Right atrium auricular region (tissue), 2 donors: ENCODE data around the gene ANKRD45. TPM values are rescaled to one million over a fixed set of nuclear protein-coding genes. Genes with fewer than 3 reads are reported as not detected.
"Not testable (repeated sequence)": the region's sequence is repeated elsewhere in the genome, so short reads cannot be mapped to it uniquely, and the experiment has no call there.

ENCODE experiments used
- DNase-seq: peaks from one replicate; pipeline ENCODE4 v3.0.0-alpha.2; 2019; ENCODE audit warnings: low spot score
- H3K27ac ChIP-seq, 2 donors: fragments of 200-600 bp; sonication (generic); 1 replicate in 1 of 2; 2 replicates in 1 of 2; pipeline ENCODE4 v1.5.1; 2016 to 2019
- H3K27me3 ChIP-seq, 2 donors: fragments of 200-600 bp; sonication (generic); one replicate each; pipeline versions ENCODE4 v1.5.1 to v1.6.0; 2017 to 2019
- H3K36me3 ChIP-seq: fragments of 200-600 bp; sonication (generic); one replicate; pipeline ENCODE4 v1.5.1; 2016
- H3K4me1 ChIP-seq, 2 donors: fragments of 200-600 bp; sonication (generic); one replicate each; pipeline versions ENCODE4 v1.5.1 to v1.6.0; 2017 to 2019
- H3K4me3 ChIP-seq, 2 donors: fragments of 200-600 bp; sonication (generic); 1 replicate in 1 of 2; 2 replicates in 1 of 2; pipeline ENCODE4 v1.5.1; 2017 to 2019; ENCODE audit warnings: mild to moderate bottlenecking in 1 of 2, moderate library complexity in 1 of 2
- H3K9me3 ChIP-seq, 2 donors: fragments of 200-600 bp; sonication (generic); one replicate each; pipeline ENCODE4 v1.5.1; 2019
- total RNA-seq, 2 donors: library from RNA; depleted of rRNA; stranded (reverse); fragments of >200 nt; gene quantifications; one replicate each; pipeline ENCODE4 v1.1.0, GENCODE V29; 2016
- TF ChIP-seq, protein P1 (sequence below), 2 donors: fragments of 200-600 bp; sonication (generic); IDR thresholded peaks; one replicate each; pipeline ENCODE4 v1.5.1; 2019; ENCODE audit warnings: antibody characterized with exemption in 2 of 2

The ANKRD45 gene
- total RNA-seq, 2 donors from 2014 or later, result 0.35 to 0.56 TPM

GRCh38 chr1:173570370-173571007, 99.2 kb downstream of the ANKRD45 start:
- TF ChIP-seq, protein P1, sequence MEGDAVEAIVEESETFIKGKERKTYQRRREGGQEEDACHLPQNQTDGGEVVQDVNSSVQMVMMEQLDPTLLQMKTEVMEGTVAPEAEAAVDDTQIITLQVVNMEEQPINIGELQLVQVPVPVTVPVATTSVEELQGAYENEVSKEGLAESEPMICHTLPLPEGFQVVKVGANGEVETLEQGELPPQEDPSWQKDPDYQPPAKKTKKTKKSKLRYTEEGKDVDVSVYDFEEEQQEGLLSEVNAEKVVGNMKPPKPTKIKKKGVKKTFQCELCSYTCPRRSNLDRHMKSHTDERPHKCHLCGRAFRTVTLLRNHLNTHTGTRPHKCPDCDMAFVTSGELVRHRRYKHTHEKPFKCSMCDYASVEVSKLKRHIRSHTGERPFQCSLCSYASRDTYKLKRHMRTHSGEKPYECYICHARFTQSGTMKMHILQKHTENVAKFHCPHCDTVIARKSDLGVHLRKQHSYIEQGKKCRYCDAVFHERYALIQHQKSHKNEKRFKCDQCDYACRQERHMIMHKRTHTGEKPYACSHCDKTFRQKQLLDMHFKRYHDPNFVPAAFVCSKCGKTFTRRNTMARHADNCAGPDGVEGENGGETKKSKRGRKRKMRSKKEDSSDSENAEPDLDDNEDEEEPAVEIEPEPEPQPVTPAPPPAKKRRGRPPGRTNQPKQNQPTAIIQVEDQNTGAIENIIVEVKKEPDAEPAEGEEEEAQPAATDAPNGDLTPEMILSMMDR (IDR thresholded peaks at IDR 0.05), result no peak
- Histone ChIP-seq H3K27me3 (no peaks in the 10 kb centered on the region), H3K27ac (no peak overlapping the region), H3K36me3 (no peaks in the 10 kb centered on the region), H3K4me1 (no peaks in the 10 kb centered on the region), H3K9me3 (peaks cover 0 to 9% of the 10 kb centered on the region in 2 donors), H3K4me3 (no peak overlapping the region)
- no peak for DNase-seq

DNA sequence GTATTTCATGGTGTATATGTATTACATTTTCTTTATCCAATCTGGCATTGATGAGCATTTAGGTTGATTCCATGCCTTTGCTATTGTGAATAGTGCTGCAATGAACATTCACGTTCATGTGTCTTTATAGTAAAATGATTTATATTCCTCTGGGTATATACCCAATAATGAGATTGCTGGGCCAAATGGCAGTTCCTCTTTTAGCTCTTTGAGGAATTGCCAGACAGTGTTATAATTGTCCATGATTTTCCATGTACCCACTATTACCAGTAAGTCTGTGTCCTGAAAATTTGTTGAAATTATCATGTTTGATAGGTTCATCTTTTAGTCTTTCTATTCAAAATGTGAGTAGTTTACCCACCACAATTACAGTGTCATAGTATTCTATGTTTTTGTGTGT, 101.2 kb downstream of the ANKRD45 start:
- H3K27ac ChIP-seq, result no peak overlapping the region
- H3K27me3 ChIP-seq, result no peaks in the 10 kb centered on the region
- no peak for DNase-seq
- TF ChIP-seq, protein P1 (IDR thresholded peaks at IDR 0.05), result no peak
- H3K4me1 ChIP-seq, result no peaks in the 10 kb centered on the region
- peaks cover 0 to 9% of the 10 kb centered on the region in 2 donors for H3K9me3 ChIP-seq
- H3K36me3 ChIP-seq, result no peaks in the 10 kb centered on the region
- H3K4me3 ChIP-seq, result no peak overlapping the region

- not testable (repeated sequence) for H3K4me1 ChIP-seq, H3K9me3 ChIP-seq
Observed at GRCh38 chr1:173563846-173564245, 105.8 kb downstream of the ANKRD45 start.

GRCh38 chr1:173562813-173563212, 106.8 kb downstream of the ANKRD45 start:
- H3K36me3 ChIP-seq, result no peaks in the 10 kb centered on the region
- no peaks in the 10 kb centered on the region for H3K27me3 ChIP-seq
- H3K4me1 ChIP-seq, result no peaks in the 10 kb centered on the region
- H3K4me3 ChIP-seq, result no peak overlapping the region
- H3K27ac ChIP-seq, result no peak overlapping the region
- H3K9me3 ChIP-seq, result peaks cover 0 to 9% of the 10 kb centered on the region in 2 donors
- no peak for DNase-seq
- TF ChIP-seq, protein P1 (IDR thresholded peaks at IDR 0.05), result no peak

More at GRCh38 chr1:173563846-173564245, 105.8 kb downstream of the ANKRD45 start:
- H3K36me3 ChIP-seq, H3K4me3 ChIP-seq, H3K27ac ChIP-seq, H3K27me3 ChIP-seq, DNase-seq: not testable (repeated sequence)

- Histone ChIP-seq H3K4me3 (no peak overlapping the region), H3K9me3 (no peaks in the 10 kb centered on the region), H3K27me3 (no peaks in the 10 kb centered on the region), H3K36me3 (no peaks in the 10 kb centered on the region), H3K4me1 (no peaks in the 10 kb centered on the region), H3K27ac (no peak overlapping the region)
- TF ChIP-seq, protein P1 (IDR thresholded peaks at IDR 0.05), result no peak
- DNase-seq, result no peak
Observed at GRCh38 chr1:173561263-173561662, 108.4 kb downstream of the ANKRD45 start.

- Histone ChIP-seq H3K9me3 (no peaks in the 10 kb centered on the region), H3K4me1 (no peaks in the 10 kb centered on the region), H3K36me3 (no peaks in the 10 kb centered on the region), H3K27ac (no peak overlapping the region), H3K27me3 (no peaks in the 10 kb centered on the region), H3K4me3 (no peak overlapping the region)
- TF ChIP-seq, protein P1 (IDR thresholded peaks at IDR 0.05), result no peak
- DNase-seq, result no peak
Observed at GRCh38 chr1:173560285-173560880, 109.3 kb downstream of the ANKRD45 start.

Other genes starting within 250 kb of the ANKRD45 start
- gene PRDX6, start 192.5 kb downstream of the ANKRD45 start, total RNA-seq, result 100 to 1,000 TPM; 512 to 590 TPM
- gene SLC9C2, start 66.8 kb downstream of the ANKRD45 start, total RNA-seq, result under 1 TPM in 1 of 2 donors, not detected in 1; 0.24 TPM
- gene TEX50, start 34.5 kb downstream of the ANKRD45 start, total RNA-seq, result not detected
- gene KLHL20, start 45.1 kb upstream of the ANKRD45 start, total RNA-seq, result 10 to 100 TPM; 20.9 to 24.6 TPM
- 10 to 100 TPM; 11.2 to 13.9 TPM for gene DARS2, start 154.8 kb upstream of the ANKRD45 start, total RNA-seq
- 1 to 10 TPM; 1.5 to 4.2 TPM for gene CENPL, start 155.0 kb upstream of the ANKRD45 start, total RNA-seq
- 100 to 1,000 TPM in 1 of 2 donors, 10 to 100 TPM in 1; 74.6 to 115 TPM for gene GAS5, start 198.1 kb upstream of the ANKRD45 start, total RNA-seq
- 1 to 10 TPM; 5.8 to 8.8 TPM for gene ZBTB37, start 198.5 kb upstream of the ANKRD45 start, total RNA-seq
- under 1 TPM in 1 of 2 donors, not detected in 1; 0.31 TPM for gene SERPINC1, start 247.5 kb upstream of the ANKRD45 start, total RNA-seq